Measurements from ENCODE around the gene CLASRP.

Gene CLASRP

DNA sequence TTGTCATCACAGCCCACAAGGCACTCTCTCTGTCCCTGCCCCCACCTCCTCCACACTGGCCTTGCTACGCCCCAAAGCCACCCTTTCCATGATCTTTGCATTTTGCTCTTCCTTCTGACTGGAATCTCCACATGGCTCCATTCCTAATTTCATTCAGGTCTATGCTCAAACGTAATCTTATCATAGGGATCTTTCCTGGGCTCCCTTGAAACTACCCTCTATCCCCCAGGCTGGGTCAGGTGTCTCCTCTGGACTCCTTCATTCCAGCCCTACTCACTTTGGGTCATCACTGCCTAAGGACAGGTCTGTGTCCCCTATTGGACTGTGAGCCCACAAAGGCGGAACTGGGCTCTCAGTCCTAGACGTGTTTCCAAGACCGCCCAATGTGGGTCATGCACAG is 43.3 kb downstream of the CLASRP start:
- Histone ChIP-seq H3K4me3 (ENCODE audit: insufficient read depth, low read depth, low read length) (no peak overlapping the region), H3K4me1 (ENCODE audit: control insufficient read depth, insufficient read depth, low read length) (peaks cover 9% of the 10 kb centered on the region), H3K27me3 (ENCODE audit: control insufficient read depth, insufficient read depth, low read length, poor library complexity, severe bottlenecking) (peaks cover 5% of the 10 kb centered on the region), H3K9me3 (ENCODE audit: control insufficient read depth, low read length) (no peaks in the 10 kb centered on the region), H3K27ac (ENCODE audit: insufficient read depth, low read depth, low read length, poor library complexity, severe bottlenecking) (no peak overlapping the region), H3K36me3 (ENCODE audit: control insufficient read depth, insufficient read depth, low read length) (no peaks in the 10 kb centered on the region)
- WGBS, 2 experiments: 90 to 96% methylated on average over 5 of the region's 5 CpGs

- H3K4me3 ChIP-seq (ENCODE audit: insufficient read depth, low read depth, low read length): no peak overlapping the region
- no peaks in the 10 kb centered on the region for H3K9me3 ChIP-seq (ENCODE audit: control insufficient read depth, low read length)
- no peak overlapping the region for H3K27ac ChIP-seq (ENCODE audit: insufficient read depth, low read depth, low read length, poor library complexity, severe bottlenecking)
- peaks cover 7% of the 10 kb centered on the region for H3K36me3 ChIP-seq (ENCODE audit: control insufficient read depth, insufficient read depth, low read length)
- 95 to 97% methylated on average over 4 of the region's 4 CpGs for WGBS, 2 experiments
- H3K27me3 ChIP-seq (ENCODE audit: control insufficient read depth, insufficient read depth, low read length, poor library complexity, severe bottlenecking): no peaks in the 10 kb centered on the region
- peaks cover 8% of the 10 kb centered on the region for H3K4me1 ChIP-seq (ENCODE audit: control insufficient read depth, insufficient read depth, low read length)
Observed at GRCh38 chr19:45086480-45086879, 47.6 kb downstream of the CLASRP start.

- Histone ChIP-seq H3K36me3 (ENCODE audit: control insufficient read depth, insufficient read depth, low read length) (peaks cover 7% of the 10 kb centered on the region), H3K4me1 (ENCODE audit: control insufficient read depth, insufficient read depth, low read length) (peaks cover 8% of the 10 kb centered on the region), H3K9me3 (ENCODE audit: control insufficient read depth, low read length) (no peaks in the 10 kb centered on the region), H3K27ac (ENCODE audit: insufficient read depth, low read depth, low read length, poor library complexity, severe bottlenecking) (no peak overlapping the region), H3K27me3 (ENCODE audit: control insufficient read depth, insufficient read depth, low read length, poor library complexity, severe bottlenecking) (no peaks in the 10 kb centered on the region), H3K4me3 (ENCODE audit: insufficient read depth, low read depth, low read length) (no peak overlapping the region)
- WGBS, 2 experiments: 95 to 96% methylated on average over 11 of the region's 11 CpGs
Observed at GRCh38 chr19:45087531-45087930, 48.7 kb downstream of the CLASRP start.

DNA sequence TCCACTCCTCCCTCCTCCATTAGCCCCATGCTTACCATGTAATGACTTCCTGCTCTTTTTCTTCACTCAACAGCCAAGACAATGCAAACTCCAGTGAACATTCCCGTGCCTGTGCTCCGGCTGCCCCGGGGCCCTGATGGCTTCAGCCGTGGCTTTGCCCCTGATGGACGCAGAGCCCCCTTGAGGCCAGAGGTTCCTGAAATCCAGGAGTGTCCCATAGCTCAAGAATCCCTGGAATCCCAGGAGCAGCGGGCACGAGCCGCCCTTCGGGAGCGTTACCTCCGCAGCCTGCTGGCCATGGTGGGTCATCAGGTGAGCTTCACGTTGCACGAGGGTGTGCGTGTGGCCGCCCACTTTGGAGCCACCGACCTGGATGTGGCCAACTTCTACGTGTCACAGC is 51.2 kb downstream of the CLASRP start:
- H3K36me3 ChIP-seq (ENCODE audit: control insufficient read depth, insufficient read depth, low read length): peaks cover 7% of the 10 kb centered on the region

GRCh38 chr19:45090606-45091005 is 51.8 kb downstream of the CLASRP start:
- Histone ChIP-seq H3K27ac (ENCODE audit: insufficient read depth, low read depth, low read length, poor library complexity, severe bottlenecking) (no peak overlapping the region), H3K4me1 (ENCODE audit: control insufficient read depth, insufficient read depth, low read length) (peaks cover 17% of the 10 kb centered on the region), H3K36me3 (ENCODE audit: control insufficient read depth, insufficient read depth, low read length) (peaks cover 7% of the 10 kb centered on the region), H3K27me3 (ENCODE audit: control insufficient read depth, insufficient read depth, low read length, poor library complexity, severe bottlenecking) (no peaks in the 10 kb centered on the region), H3K9me3 (ENCODE audit: control insufficient read depth, low read length) (no peaks in the 10 kb centered on the region), H3K4me3 (ENCODE audit: insufficient read depth, low read depth, low read length) (peak overlapping the region; percentile 23)
- WGBS, 2 experiments: 95 to 99% methylated on average over 5 of the region's 5 CpGs

More for the DNA sequence above, 51.2 kb downstream of the CLASRP start:
- no peak overlapping the region for H3K4me3 ChIP-seq (ENCODE audit: insufficient read depth, low read depth, low read length)
- H3K9me3 ChIP-seq (ENCODE audit: control insufficient read depth, low read length): no peaks in the 10 kb centered on the region
- WGBS, 2 experiments: 94% methylated on average over 17 of the region's 17 CpGs
- peaks cover 17% of the 10 kb centered on the region for H3K4me1 ChIP-seq (ENCODE audit: control insufficient read depth, insufficient read depth, low read length)
- no peak overlapping the region for H3K27ac ChIP-seq (ENCODE audit: insufficient read depth, low read depth, low read length, poor library complexity, severe bottlenecking)
- H3K27me3 ChIP-seq (ENCODE audit: control insufficient read depth, insufficient read depth, low read length, poor library complexity, severe bottlenecking): no peaks in the 10 kb centered on the region

DNA sequence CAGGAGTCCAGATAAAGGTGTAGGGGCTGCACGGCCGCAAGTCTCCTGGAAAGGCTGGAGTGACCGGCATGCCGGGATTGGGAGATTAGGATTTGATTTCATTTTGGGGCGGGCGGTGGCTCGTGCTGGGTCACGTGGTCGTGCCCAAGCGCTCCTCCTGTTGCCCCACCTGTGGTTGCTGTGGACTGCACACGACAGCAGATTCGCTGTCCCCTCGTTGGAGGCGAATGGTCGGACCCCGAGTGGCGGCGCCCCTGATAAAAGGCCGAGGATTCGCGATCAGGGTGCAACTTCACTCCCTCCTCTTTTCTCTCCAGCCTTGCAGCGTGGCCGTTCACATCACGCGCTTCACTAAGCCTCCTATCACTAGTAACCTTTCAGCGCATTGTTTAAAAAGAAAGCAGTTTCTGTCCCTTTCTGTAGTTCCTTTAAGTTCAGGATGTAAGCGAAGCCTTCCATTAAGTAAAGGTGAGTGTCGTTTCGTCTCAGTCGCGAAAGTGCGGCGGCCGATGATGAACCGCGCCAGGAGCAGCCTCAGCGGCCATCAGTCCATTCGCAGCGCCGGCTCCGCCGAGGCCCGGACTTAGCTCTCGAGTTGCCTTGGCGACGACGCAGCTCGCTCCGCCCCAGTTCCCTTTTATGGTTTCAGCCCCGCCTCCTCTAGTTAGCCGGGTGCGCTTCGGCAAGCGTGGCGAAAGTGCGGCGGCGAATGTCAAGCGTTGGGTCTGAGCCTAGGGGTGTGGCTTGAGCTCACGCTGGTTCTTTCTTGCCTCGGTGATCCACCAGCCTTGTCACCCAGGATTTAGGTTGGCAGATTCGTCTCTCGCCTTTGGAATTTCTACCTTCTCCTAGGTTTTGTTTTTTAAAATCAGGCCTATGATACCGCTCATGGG is 52.4 kb downstream of the CLASRP start:
- peaks cover 17% of the 10 kb centered on the region for H3K4me1 ChIP-seq (ENCODE audit: control insufficient read depth, insufficient read depth, low read length)
- no peaks in the 10 kb centered on the region for H3K27me3 ChIP-seq (ENCODE audit: control insufficient read depth, insufficient read depth, low read length, poor library complexity, severe bottlenecking)
- H3K27ac ChIP-seq (ENCODE audit: insufficient read depth, low read depth, low read length, poor library complexity, severe bottlenecking): peak overlapping the region; percentile 80
- peaks cover 7% of the 10 kb centered on the region for H3K36me3 ChIP-seq (ENCODE audit: control insufficient read depth, insufficient read depth, low read length)
- no peaks in the 10 kb centered on the region for H3K9me3 ChIP-seq (ENCODE audit: control insufficient read depth, low read length)
- H3K4me3 ChIP-seq (ENCODE audit: insufficient read depth, low read depth, low read length): peak overlapping the region; percentile 99
- WGBS, 2 experiments: 42% methylated on average over 63 to 64 of the region's 64 CpGs

DNA sequence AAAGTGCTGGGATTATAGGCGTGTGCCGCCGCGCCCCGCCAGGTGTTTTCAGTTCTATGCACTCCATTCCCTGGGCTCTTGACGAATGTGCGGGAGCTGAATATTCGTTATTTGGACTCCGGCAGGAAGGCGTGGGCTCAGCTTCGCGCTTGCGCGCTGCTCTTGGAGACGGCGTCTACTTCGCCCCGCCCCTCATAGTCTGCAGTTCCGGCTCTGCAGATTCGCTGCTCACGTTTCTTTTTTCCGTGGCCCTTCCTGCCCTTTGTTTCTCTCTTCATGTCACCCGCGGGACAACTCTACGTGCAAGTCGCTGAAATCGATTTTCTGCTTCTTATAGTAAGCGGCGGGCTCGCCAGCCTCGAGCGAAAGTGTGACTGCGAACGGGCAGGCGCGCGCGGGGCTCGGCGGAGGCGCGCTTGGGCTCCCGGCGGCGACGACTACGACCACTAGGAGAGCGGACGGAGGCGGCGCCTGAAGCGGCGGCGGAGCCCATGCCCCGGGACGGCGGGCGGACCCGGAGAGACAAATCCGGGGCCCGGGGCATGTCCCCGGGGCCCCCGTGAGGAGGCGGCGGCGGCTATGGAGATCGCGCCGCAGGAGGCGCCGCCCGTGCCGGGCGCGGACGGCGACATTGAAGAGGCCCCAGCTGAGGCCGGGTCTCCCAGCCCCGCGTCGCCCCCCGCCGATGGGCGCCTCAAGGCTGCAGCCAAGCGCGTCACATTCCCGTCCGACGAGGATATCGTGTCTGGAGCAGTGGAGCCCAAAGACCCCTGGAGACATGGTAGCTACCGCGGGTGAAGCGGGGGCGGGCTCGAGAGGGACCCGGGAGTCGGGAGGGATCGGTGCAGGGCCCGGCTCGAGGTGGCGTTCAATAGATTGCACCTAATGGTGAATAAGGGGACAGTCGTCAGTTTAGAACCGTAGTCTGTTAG is 54.2 kb downstream of the CLASRP start, which contains the start of gene PPP1R37:
Gene PPP1R37, plus strand, starts transcription at position 433 of the 932 bp plus-strand sequence. Its CDS starts 147 bp downstream, at position 580.
- no peaks in the 10 kb centered on the region for H3K27me3 ChIP-seq (ENCODE audit: control insufficient read depth, insufficient read depth, low read length, poor library complexity, severe bottlenecking)
- H3K36me3 ChIP-seq (ENCODE audit: control insufficient read depth, insufficient read depth, low read length): peaks cover 7% of the 10 kb centered on the region
- H3K27ac ChIP-seq (ENCODE audit: insufficient read depth, low read depth, low read length, poor library complexity, severe bottlenecking): peak within 1 kb of the TSS; percentile 97
- 0% methylated on average over 103 of the region's 103 CpGs for WGBS, 2 experiments
- peaks cover 22% of the 10 kb centered on the region for H3K4me1 ChIP-seq (ENCODE audit: control insufficient read depth, insufficient read depth, low read length)
- H3K4me3 ChIP-seq (ENCODE audit: insufficient read depth, low read depth, low read length): peak within 1 kb of the TSS; percentile 99
- no peaks in the 10 kb centered on the region for H3K9me3 ChIP-seq (ENCODE audit: control insufficient read depth, low read length)

DNA sequence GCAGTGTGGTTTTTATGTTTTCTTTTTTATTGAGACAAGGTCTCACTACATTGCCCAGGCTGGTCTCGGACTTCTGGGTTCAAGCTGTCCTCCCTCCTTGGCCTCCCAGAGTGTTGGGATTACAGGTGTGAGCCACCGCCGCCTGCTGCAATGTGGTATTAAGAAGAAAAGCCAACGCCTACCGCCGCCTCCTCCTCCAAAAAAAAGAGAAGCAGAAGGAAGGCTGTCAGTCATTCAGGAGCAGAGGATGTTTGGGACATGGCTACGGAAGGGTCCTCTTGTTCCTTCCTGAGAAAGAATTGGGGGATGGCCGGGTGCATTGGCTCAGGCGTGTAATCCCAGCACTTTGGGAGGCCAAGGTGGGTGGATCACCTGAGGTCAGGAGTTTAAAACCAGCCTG is 55.3 kb downstream of the CLASRP start:
- 86 to 88% methylated on average over 9 of the region's 9 CpGs for WGBS, 2 experiments
- no peaks in the 10 kb centered on the region for H3K9me3 ChIP-seq (ENCODE audit: control insufficient read depth, low read length)
- peak overlapping the region; percentile 99 for H3K4me3 ChIP-seq (ENCODE audit: insufficient read depth, low read depth, low read length)
- H3K4me1 ChIP-seq (ENCODE audit: control insufficient read depth, insufficient read depth, low read length): peaks cover 33% of the 10 kb centered on the region
- H3K36me3 ChIP-seq (ENCODE audit: control insufficient read depth, insufficient read depth, low read length): peaks cover 4% of the 10 kb centered on the region
- no peaks in the 10 kb centered on the region for H3K27me3 ChIP-seq (ENCODE audit: control insufficient read depth, insufficient read depth, low read length, poor library complexity, severe bottlenecking)
- no peak overlapping the region for H3K27ac ChIP-seq (ENCODE audit: insufficient read depth, low read depth, low read length, poor library complexity, severe bottlenecking)

DNA sequence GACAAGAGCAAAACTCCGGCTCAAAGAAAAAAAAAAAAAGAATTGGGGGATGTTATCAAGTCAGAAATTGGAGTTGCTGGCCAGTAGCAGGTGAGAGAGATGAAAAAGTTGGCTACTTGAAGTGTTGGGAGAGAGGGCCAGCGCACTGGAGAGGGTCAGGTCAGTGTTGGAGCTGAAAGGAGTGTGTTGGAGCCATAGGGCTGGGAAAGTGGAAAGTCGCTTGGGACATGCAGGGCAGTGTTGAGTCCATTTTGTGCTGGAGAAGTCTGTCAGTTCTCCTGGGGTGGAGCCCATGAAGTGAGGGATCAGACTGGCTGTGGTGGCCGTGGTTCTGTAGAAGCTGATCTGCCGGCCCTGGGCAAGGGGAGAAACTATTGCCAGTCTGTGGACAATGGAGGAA is 55.9 kb downstream of the CLASRP start:
- 95 to 97% methylated on average over 5 of the region's 5 CpGs for WGBS, 2 experiments
- H3K4me1 ChIP-seq (ENCODE audit: control insufficient read depth, insufficient read depth, low read length): peaks cover 39% of the 10 kb centered on the region
- H3K27ac ChIP-seq (ENCODE audit: insufficient read depth, low read depth, low read length, poor library complexity, severe bottlenecking): no peak overlapping the region
- no peaks in the 10 kb centered on the region for H3K9me3 ChIP-seq (ENCODE audit: control insufficient read depth, low read length)
- peaks cover 4% of the 10 kb centered on the region for H3K36me3 ChIP-seq (ENCODE audit: control insufficient read depth, insufficient read depth, low read length)
- H3K4me3 ChIP-seq (ENCODE audit: insufficient read depth, low read depth, low read length): no peak overlapping the region
- H3K27me3 ChIP-seq (ENCODE audit: control insufficient read depth, insufficient read depth, low read length, poor library complexity, severe bottlenecking): no peaks in the 10 kb centered on the region

All from ectodermal cell (in vitro differentiated cells).